OCI-LY3 (cell line): ENCODE data around the gene ENOSF1.
A peak's percentile ranks its signal among the peaks of the same experiment; 100 is the strongest.

ENCODE experiments used
- EZH2phosphoT487 ChIP-seq: fragments of 200-600 bp; shearing (Covaris generic); IDR thresholded peaks from 2 replicates; pipeline ENCODE4 v1.6.1; 2018; ENCODE audit warnings: antibody characterized with exemption, mixed run types, low read depth
- TF ChIP-seq, protein P1 (sequence below): fragments of 200-600, 300-600 bp; sonication (generic); IDR thresholded peaks from 2 replicates; pipeline ENCODE4 v1.5.1; 2014; ENCODE audit warnings: antibody characterized with exemption, low read length, low read depth

DNA sequence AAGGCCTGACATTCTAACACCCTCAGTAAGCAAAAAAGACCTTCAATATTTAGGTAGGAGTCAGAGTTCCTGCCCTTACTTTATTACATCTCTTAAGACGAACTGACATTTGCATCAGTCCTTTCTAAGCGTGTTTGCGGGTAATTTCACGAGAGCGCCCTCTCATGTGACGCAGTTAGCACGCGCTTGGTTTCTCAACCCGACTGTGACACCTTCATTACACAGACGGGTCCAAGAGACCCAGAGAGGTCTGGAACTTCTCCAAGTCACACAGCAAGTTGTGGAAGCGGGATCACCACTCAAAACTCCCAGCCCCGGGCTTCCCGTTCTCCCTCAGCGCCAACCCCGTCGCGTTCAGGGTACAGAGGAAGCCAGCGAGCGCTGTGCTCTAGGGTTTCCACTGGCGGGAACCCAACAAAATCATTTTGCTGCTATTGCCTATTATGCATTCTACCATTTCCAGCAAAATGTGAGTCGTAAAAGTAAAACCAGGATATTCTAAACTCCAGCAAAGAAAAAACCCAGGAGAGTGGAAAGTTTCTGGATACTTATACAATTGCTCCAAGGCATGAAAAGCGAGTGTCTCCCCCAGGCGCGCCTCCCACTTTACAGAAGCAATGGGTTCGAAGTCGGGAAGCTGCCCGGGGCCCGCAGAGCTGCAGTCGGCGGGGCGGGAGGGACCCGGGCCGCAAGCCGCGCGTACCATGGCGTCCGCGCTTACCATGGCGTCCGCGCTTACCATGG, 601 bp downstream of the ENOSF1 start:
- TF ChIP-seq, protein P1, sequence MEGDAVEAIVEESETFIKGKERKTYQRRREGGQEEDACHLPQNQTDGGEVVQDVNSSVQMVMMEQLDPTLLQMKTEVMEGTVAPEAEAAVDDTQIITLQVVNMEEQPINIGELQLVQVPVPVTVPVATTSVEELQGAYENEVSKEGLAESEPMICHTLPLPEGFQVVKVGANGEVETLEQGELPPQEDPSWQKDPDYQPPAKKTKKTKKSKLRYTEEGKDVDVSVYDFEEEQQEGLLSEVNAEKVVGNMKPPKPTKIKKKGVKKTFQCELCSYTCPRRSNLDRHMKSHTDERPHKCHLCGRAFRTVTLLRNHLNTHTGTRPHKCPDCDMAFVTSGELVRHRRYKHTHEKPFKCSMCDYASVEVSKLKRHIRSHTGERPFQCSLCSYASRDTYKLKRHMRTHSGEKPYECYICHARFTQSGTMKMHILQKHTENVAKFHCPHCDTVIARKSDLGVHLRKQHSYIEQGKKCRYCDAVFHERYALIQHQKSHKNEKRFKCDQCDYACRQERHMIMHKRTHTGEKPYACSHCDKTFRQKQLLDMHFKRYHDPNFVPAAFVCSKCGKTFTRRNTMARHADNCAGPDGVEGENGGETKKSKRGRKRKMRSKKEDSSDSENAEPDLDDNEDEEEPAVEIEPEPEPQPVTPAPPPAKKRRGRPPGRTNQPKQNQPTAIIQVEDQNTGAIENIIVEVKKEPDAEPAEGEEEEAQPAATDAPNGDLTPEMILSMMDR, result peak; percentile 45
- TF ChIP-seq EZH2phosphoT487, result no peak
